PC-3 (cell line): ENCODE data around the gene ARHGAP15. TPM values are rescaled to one million over a fixed set of nuclear protein-coding genes. Genes with fewer than 3 reads are reported as not detected.
A peak's percentile ranks its signal among the peaks of the same experiment; 100 is the strongest.

Experiments
- ATAC-seq: fragments of 200-7000 bp; cut with Tn5 transposase; 2 replicates; pipeline ENCODE4 v1.9.1; 2020; ENCODE audit warnings: mild to moderate bottlenecking, moderate library complexity
- BruUV-seq: library from RNA; stranded (reverse); fragments of 400-500 nt; replicated peaks from 2 replicates; lab custom pipeline; 2021; lab: Mats Ljungman, UMichigan
- CTCF ChIA-PET: fragments of 300-600 bp; sonication (Branson Sonifier 250); formaldehyde crosslinking; loops from one replicate; lab custom pipeline; 2022; ENCODE audit warnings: antibody characterized with exemption; lab: Charles Lee
- POLR2A ChIA-PET: fragments of 300-600 bp; sonication (Branson Sonifier 250); formaldehyde crosslinking; loops from one replicate; lab custom pipeline; 2022; ENCODE audit warnings: antibody characterized with exemption; ENCODE audit not compliant: unreplicated experiment; lab: Charles Lee
- DNase-seq: peaks from one replicate; pipeline ENCODE4 v3.0.0-alpha.2; 2015
- H2AFZ ChIP-seq: fragments of 300-600 bp; sonication (generic); 2 replicates; pipeline ENCODE4 v1.6.0; 2016; ENCODE audit warnings: antibody characterized with exemption, low read length
- H3F3A ChIP-seq: fragments of 300-600 bp; sonication (generic); one replicate; pipeline ENCODE4 v1.6.0; 2017; ENCODE audit warnings: antibody characterized with exemption, low read length, control low read depth, mild to moderate bottlenecking; ENCODE audit not compliant: unreplicated experiment
- H3K27ac ChIP-seq: fragments of 300-600 bp; sonication (generic); 2 replicates; pipeline ENCODE4 v1.5.1; 2016; ENCODE audit warnings: mild to moderate bottlenecking, low read length
- H3K27me3 ChIP-seq: fragments of 300-600 bp; sonication (generic); 2 replicates; pipeline ENCODE4 v1.6.1; 2016; ENCODE audit warnings: low read length, mixed read lengths
- H3K36me3 ChIP-seq: fragments of 300-600 bp; sonication (generic); 2 replicates; pipeline ENCODE4 v1.6.1; 2016; ENCODE audit warnings: low read depth, mixed run types, low read length, mixed read lengths
- H3K4me1 ChIP-seq: fragments of 300-600 bp; sonication (generic); 2 replicates; pipeline ENCODE4 v1.5.1; 2016; ENCODE audit warnings: low read length; ENCODE audit not compliant: insufficient read depth
- H3K4me2 ChIP-seq: fragments of 300-600 bp; sonication (generic); 2 replicates; pipeline ENCODE4 v1.6.0; 2016; ENCODE audit warnings: low read length
- H3K4me3 ChIP-seq: fragments of 300-600 bp; sonication (generic); 2 replicates; pipeline ENCODE4 v1.5.1; 2016; ENCODE audit warnings: mild to moderate bottlenecking, low read length, mixed read lengths
- H3K79me2 ChIP-seq: fragments of 300-600 bp; sonication (generic); 2 replicates; pipeline ENCODE4 v1.6.1; 2017; ENCODE audit warnings: low read length, mixed read lengths
- H3K9ac ChIP-seq: fragments of 300-600 bp; sonication (generic); 2 replicates; pipeline ENCODE4 v1.6.0; 2016; ENCODE audit warnings: mild to moderate bottlenecking, low read length
- H3K9me2 ChIP-seq: fragments of 300-600 bp; sonication (generic); replicated peaks from 2 replicates; pipeline ENCODE4 v1.6.1; 2016; ENCODE audit warnings: mixed run types, low read length, mixed read lengths
- H3K9me3 ChIP-seq: fragments of 300-600 bp; sonication (generic); 2 replicates; pipeline ENCODE4 v1.6.1; 2016; ENCODE audit warnings: low read length, mixed read lengths
- H4K20me1 ChIP-seq: fragments of 300-600 bp; sonication (generic); 2 replicates; pipeline ENCODE4 v1.6.1; 2016; ENCODE audit warnings: low read length, mixed read lengths
- EZH2 ChIP-seq: fragments of 300-600 bp; sonication (generic); IDR thresholded peaks from one replicate; pipeline ENCODE4 v1.6.1; 2017; ENCODE audit warnings: antibody characterized with exemption, mild to moderate bottlenecking, low read length; ENCODE audit not compliant: unreplicated experiment
- EZH2phosphoT487 ChIP-seq: fragments of 300-600 bp; sonication (generic); IDR thresholded peaks from 2 replicates; pipeline ENCODE4 v1.6.1; 2018; ENCODE audit warnings: mild to moderate bottlenecking, antibody characterized with exemption, low read length, borderline replicate concordance
- intact Hi-C: fragments of 100-400 bp; cut with micrococcal nuclease; formaldehyde crosslinking; loops from 2 replicates; pipeline ENCODE4 v1.9.0; 2023
- total RNA-seq: library from RNA; depleted of rRNA; stranded (reverse); fragments of >200 nt; gene quantifications from 2 replicates; pipeline ENCODE4 v1.2.3, GENCODE V29; 2014
- TF ChIP-seq, protein P1 (sequence below): fragments of 300-600 bp; sonication (generic); conservative IDR thresholded peaks from 2 replicates; pipeline ENCODE4 v1.5.1; 2017; ENCODE audit warnings: antibody characterized with exemption, low read depth, mild to moderate bottlenecking, low read length

The ARHGAP15 gene
- total RNA-seq, 1 experiment from 2014 or later, result not detected

DNA sequence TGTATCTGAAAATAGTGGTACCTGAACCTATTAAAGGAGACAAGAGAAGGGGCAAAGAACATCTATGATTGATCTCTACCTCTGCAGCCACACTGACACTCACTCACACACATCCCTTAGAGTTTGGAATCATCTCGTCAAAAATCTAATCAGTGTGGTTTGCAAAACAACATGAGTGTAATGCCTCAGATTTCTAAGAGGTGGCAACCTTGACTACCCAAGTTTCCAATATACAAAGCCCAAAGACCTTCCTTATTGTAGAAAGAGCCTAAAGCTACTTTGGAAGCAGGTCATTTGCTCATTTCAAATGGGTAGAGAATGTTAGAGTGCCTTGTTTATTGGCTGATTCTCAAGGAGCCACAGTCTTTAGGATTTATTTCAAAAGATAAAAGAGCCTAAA, 444.9 kb downstream of the ARHGAP15 start:
- no peak overlapping the region for H3K4me3 ChIP-seq
- no peak for ATAC-seq
- no peaks in the 10 kb centered on the region for H3K79me2 ChIP-seq
- H3K27ac ChIP-seq, result no peak overlapping the region
- DNase-seq, result no peak
- no TSS peak for BruUV-seq
- ChIA-PET CTCF (no interaction called here), POLR2A (interaction anchor here (0.7 kb wide), 1 partner anchor 1009 kb away, joined by 4 read pairs; no protein-coding TSS in a partner anchor)
- TF ChIP-seq, protein P1, sequence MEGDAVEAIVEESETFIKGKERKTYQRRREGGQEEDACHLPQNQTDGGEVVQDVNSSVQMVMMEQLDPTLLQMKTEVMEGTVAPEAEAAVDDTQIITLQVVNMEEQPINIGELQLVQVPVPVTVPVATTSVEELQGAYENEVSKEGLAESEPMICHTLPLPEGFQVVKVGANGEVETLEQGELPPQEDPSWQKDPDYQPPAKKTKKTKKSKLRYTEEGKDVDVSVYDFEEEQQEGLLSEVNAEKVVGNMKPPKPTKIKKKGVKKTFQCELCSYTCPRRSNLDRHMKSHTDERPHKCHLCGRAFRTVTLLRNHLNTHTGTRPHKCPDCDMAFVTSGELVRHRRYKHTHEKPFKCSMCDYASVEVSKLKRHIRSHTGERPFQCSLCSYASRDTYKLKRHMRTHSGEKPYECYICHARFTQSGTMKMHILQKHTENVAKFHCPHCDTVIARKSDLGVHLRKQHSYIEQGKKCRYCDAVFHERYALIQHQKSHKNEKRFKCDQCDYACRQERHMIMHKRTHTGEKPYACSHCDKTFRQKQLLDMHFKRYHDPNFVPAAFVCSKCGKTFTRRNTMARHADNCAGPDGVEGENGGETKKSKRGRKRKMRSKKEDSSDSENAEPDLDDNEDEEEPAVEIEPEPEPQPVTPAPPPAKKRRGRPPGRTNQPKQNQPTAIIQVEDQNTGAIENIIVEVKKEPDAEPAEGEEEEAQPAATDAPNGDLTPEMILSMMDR, result 0 out of 2 replicates have a peak, but pooled peaks have one; percentile 11
- TF ChIP-seq EZH2, result no peak
- H3K4me1 ChIP-seq, result peaks cover 5% of the 10 kb centered on the region; the same call in 1 of the 2 replicates
- H3K4me2 ChIP-seq, result no peak overlapping the region
- no peaks in the 10 kb centered on the region for H3K9me3 ChIP-seq
- no peaks in the 10 kb centered on the region for H3F3A ChIP-seq
- H2AFZ ChIP-seq, result no peak overlapping the region
- no peaks in the 10 kb centered on the region for H3K36me3 ChIP-seq
- no peaks in the 10 kb centered on the region for H3K27me3 ChIP-seq
- H3K9me2 ChIP-seq, result no peaks in the 10 kb centered on the region
- no peak overlapping the region for H3K9ac ChIP-seq
- no peaks in the 10 kb centered on the region for H4K20me1 ChIP-seq
- intact Hi-C loops, result no loop called here

DNA sequence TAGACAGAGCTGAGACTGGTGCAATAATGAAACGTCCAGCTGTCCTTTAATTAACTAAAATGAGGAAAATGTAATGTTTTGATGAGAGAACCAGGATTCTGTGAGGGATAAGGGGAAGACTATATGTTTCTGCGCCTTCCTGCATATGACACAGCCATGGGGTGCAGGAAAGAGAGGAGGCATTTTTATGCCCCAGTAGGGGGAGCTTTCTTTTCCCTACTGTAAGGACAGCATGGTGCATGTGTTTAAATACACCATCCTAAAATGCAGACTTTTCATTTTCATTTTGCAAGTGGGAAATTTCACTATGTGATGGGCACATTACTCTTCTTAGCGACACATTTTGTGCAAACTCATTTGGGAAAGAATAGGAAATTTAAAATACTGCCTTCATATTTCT, 446.1 kb downstream of the ARHGAP15 start:
- peaks cover 5% of the 10 kb centered on the region; the same call in 1 of the 2 replicates for H3K4me1 ChIP-seq
- no peaks in the 10 kb centered on the region for H3K9me3 ChIP-seq
- no TSS peak for BruUV-seq
- H3K9ac ChIP-seq, result no peak overlapping the region
- DNase-seq (peak; percentile 36), ATAC-seq (peak; percentile 55; the same call in 1 of the 2 replicates)
- intact Hi-C loops, result no loop called here
- H3K79me2 ChIP-seq, result no peaks in the 10 kb centered on the region
- no peak overlapping the region for H3K27ac ChIP-seq
- no peak overlapping the region for H3K4me3 ChIP-seq
- no peaks in the 10 kb centered on the region for H3K36me3 ChIP-seq
- H3K27me3 ChIP-seq, result no peaks in the 10 kb centered on the region
- no peak overlapping the region for H3K4me2 ChIP-seq
- no peaks in the 10 kb centered on the region for H4K20me1 ChIP-seq
- TF ChIP-seq, protein P1, result peak; percentile 64
- TF ChIP-seq EZH2phosphoT487 (no peak), EZH2 (no peak)
- H2AFZ ChIP-seq, result no peak overlapping the region
- no peaks in the 10 kb centered on the region for H3K9me2 ChIP-seq
- ChIA-PET CTCF (interaction anchor here (0.6 kb wide), 2 partner anchors 379 to 384 kb away, joined by 3 read pairs; no protein-coding TSS in a partner anchor), POLR2A (no interaction called here)
- H3F3A ChIP-seq, result no peaks in the 10 kb centered on the region

DNA sequence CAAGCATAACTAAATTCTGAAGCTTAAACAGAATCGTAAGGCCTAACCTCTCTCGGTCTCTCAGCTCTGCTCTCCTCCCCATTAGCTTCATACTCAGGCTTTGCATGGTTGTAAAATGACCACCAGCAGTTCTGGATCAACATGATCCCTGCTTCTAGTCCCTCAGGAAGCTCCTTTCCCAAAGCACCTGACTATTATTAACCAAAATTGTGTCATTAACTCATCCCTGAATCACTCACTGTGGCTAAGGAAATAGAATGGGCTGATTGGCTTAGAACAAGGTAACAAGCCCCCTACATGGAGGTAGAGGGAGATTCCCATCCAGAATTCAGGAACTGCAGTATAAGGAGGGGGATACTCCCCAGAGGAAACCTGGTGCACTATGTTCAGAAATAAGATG, 448.3 kb downstream of the ARHGAP15 start:
- Histone ChIP-seq H3F3A (no peaks in the 10 kb centered on the region), H3K4me3 (no peak overlapping the region), H3K9me2 (no peaks in the 10 kb centered on the region), H3K27ac (no peak overlapping the region), H4K20me1 (no peaks in the 10 kb centered on the region), H3K9me3 (no peaks in the 10 kb centered on the region), H3K9ac (no peak overlapping the region), H3K4me1 (peaks cover 23% of the 10 kb centered on the region), H3K4me2 (no peak overlapping the region), H2AFZ (no peak overlapping the region), H3K79me2 (no peaks in the 10 kb centered on the region), H3K36me3 (no peaks in the 10 kb centered on the region), H3K27me3 (no peaks in the 10 kb centered on the region)
- intact Hi-C loops, result no loop called here
- DNase-seq, result no peak
- no TSS peak for BruUV-seq
- ATAC-seq, result no peak
- CTCF ChIA-PET, result no interaction called here
- POLR2A ChIA-PET, result no interaction called here
- TF ChIP-seq EZH2 (no peak), EZH2phosphoT487 (no peak)
- TF ChIP-seq, protein P1, result no peak
